GM12874 (cell line): ENCODE results near the gene HSH2D.

ENCODE experiments used
- CTCF ChIP-seq: IDR thresholded peaks from 2 replicates; pipeline ENCODE4 v1.5.1; 2011; ENCODE audit warnings: low read depth, mild to moderate bottlenecking, control low read depth, low read length, moderate library complexity; ENCODE audit not compliant: insufficient read depth

The HSH2D gene

GRCh38 chr19:16202320-16203255 is 59.1 kb downstream of the HSH2D start:
- TF ChIP-seq CTCF = no peak

- TF ChIP-seq CTCF = no peak
Observed at GRCh38 chr19:16203256-16204004, 59.9 kb downstream of the HSH2D start.

GRCh38 chr19:16204005-16204294 is 60.5 kb downstream of the HSH2D start:
- no peak for TF ChIP-seq CTCF

GRCh38 chr19:16205205-16206045 is 61.9 kb downstream of the HSH2D start:
- no peak for TF ChIP-seq CTCF

- TF ChIP-seq CTCF = no peak
Observed at GRCh38 chr19:16206046-16206605, 62.6 kb downstream of the HSH2D start.

- no peak for TF ChIP-seq CTCF
Observed at GRCh38 chr19:16206637-16207036, 63.2 kb downstream of the HSH2D start.
